ELF-1 (cell line): ENCODE measurements around the gene VIPR2.
"Not testable (repeated sequence)": the region's sequence is repeated elsewhere in the genome, so short reads cannot be mapped to it uniquely, and the experiment has no call there.

ENCODE experiments used
- DNase-seq: peaks from one replicate; pipeline ENCODE4 v3.0.0-alpha.2; 2016; ENCODE audit warnings: low read depth, low spot score

VIPR2 gene

DNA sequence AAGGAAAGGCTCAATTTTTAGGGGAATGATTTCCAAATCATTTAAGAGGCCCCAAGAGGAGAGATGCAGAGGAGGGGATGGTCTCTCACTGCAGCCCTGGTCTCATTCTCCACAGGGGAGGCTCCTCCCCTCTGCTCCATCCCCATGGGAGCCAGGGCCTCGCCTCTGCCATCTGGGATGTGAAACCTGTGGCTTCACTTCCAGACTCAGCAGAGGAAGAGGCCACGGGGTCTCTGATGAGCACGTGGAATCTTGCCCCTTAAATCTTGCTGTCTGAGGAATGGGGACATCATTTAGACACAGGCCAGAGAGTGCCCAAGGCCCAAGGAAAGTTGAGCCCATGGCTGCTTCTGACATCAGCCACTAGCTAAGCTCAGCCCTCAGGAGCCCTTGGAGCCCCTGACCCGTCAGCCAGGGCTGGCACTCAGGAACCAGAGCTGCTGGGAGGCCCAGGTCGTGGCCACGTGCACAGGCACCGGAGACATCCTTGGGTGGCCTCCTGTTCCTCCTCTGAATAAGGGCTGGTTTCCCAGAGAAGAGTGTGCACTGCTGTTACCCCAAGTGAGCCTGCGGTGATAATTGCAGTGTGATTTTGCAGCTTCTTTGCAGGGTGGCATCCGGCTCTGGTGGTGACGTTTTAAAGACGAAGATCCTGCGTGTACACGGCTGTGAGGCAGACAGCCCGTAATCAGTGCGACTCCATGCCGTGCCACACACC is 50.5 kb downstream of the VIPR2 start:
- DNase-seq = no peak

DNA sequence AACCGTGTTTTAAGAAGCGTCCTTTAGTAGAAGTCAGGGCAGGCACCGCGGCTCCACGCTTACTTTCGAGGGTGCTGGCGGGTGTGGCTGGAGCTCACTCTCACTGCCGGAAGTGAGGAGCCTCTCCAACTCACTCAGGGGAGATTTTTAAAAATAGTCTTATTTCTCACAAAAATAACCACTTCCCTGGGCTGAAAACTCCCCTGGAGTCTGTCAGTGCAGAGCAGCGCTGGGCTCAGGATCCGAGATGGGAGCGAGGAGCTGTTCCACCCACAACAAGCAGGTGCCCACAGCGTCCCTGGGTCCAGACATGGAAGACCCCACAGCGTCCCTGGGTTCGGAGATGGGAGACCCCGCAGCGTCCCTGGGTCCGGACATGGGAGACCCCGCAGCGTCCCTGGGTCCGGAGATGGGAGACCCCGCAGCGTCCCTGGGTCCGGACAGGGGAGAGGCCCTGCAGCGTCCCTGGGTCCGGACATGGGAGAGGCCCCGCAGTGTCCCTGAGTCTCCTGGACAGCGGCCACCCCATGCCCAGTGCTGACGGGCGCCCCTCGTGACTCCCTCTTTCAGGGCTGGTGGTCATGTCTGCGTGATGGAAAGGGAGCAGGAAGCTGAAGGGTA is 51.2 kb downstream of the VIPR2 start:
- no peak for DNase-seq

DNA sequence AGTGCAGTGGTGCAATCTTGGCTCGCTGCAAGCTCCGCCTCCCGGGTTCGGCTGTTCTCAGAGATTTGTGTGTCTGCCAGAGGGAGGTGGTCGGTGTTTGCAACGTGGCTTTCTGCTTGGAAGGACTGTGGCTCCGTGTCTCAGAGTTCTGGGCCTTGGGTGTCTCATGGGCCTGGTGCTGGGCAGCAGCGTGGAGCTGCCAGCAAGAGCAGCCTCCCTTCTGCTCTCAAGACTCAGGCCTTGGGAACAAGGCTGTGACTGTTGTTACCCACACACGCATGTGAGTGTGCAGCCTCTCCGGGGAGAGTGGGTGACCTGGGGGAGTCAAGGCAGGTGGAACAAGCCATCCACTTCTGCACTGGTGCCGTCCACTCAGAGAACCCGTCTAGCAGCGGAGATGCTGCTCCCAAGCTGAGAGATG is 52.0 kb downstream of the VIPR2 start:
- DNase-seq = no peak

DNA sequence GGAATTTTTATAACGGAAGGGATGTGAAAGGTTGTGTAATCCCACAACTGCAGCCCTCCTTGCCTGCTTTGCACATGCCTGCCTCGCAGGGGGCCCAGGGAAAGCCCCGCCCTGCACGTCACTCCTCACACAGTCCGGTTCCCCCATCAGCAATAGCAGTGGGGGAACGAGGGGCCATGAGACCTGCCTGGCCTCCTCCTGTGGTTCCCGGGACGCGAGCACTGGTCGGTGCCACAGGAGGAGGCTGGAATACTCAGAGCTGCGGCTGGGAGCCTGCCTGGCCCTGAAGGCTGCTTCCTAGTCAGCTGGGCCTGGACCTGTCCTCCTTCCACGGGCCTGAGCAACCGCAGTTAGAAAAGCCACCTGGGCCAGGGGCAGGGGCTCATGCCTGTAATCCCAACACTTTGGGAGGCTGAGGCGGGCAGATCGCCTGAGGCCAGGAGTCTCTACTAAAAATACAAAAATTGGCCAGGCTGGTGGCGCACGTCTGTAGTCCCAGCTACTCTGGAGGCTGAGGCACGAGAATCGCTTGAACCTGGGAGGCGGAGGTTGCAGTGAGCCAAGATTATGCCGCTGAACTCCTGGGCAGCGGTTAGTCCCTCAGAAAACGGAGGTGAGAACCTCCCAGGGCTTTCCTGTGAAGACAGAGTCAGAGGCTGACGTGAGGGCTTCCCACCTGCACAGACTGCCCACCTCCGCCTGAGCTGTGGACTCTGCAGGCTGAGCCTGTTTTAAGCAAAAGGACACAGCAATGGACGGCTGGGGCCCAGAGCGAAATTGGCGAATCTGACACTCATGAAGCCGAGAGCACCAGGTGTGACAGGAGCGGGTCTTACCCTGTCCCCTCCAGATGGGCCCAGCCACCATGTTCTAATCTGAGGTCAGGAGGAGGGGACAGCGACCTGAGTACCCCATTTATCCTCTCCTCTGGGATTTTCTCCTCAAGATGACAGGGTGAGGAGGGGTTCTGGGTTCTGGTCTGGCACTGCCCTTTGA is 52.9 kb downstream of the VIPR2 start:
- DNase-seq = no peak

DNA sequence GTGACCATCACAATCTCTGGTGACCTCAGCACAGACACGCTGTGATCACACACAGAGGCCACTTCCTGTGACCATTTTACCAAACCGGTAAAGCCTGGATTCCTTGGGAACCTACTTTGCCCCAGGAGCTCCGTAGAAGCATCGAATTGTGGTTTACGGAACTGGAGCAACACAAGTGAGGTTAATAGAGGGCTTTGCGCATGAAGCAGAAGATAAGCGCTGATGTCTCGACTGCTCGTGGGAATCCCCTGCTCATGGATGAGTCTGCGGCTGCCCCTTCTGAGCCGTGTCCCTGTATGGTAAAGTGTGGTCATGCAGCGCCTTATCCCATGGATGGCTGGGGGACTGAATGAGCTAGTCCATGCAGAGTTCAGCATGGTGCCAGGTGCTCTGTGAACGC is 53.6 kb downstream of the VIPR2 start:
- no peak for DNase-seq

DNA sequence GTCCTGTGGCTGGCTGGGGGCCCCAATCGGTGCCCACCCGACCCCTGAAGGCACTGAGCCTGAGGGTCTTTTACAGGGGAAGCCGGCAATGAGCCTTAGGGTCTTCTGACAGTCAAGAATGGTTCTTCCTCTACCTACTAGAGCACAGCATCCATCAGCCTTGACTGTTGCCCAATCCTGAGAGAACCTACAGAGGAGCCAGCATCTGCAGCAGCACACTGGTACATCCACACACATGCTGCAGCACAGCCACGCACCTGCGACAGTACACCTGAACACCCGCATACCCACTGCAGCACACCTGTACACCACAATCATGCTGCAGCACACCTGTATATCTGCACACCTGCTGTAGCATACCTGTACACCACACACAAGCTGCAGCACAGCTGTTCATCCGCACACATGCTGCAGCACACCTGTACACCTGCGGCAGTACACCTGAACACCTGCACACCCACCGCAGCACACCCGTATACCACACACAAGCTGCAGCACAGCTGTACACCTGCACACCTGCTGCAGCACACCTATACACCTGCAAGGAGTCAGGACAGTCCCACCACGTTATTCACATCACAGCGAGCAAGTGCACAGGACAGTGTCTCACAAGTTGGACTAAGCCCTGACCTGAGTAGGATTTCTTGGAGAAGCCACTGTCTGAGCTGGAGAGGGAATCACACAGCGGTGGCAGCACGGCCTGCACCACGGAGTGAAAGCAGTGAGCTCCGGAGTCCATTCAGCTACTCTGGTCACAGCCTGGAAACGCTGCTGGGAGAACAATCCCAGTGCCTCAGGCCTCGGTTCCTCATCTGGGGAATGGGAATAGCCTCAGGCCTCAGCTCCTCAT is 56.4 kb downstream of the VIPR2 start:
- DNase-seq = no peak

DNA sequence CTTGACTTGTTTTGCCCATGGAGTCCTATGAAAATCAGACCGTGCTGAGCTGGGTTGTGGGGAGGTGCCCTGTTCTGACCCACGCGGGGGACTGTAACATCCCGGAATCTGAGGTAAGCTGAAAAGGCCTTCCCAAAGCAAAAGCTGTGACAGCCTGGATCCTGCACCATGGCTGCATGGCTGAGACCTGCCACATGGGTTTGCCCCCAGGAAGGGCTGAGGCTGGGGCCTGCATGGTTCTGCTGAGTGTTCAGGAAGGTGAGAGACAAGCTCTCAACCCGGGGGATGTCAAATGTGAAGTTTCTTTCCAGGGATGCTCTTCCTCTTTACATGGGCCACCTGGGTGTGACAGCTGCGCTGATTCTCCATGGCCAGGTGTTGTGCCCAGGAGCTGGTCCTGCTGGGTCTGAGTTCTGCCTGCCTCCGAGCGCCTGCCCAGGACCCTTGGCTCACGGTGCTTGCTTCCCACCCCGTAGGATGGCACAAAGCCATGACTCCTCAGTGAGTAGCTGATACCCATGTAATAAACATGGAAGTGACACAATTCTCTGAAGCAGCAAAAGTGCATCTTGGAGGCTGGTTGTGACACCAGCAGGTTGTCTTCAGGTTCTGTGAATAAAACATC is 58.3 kb downstream of the VIPR2 start:
- no peak for DNase-seq

DNA sequence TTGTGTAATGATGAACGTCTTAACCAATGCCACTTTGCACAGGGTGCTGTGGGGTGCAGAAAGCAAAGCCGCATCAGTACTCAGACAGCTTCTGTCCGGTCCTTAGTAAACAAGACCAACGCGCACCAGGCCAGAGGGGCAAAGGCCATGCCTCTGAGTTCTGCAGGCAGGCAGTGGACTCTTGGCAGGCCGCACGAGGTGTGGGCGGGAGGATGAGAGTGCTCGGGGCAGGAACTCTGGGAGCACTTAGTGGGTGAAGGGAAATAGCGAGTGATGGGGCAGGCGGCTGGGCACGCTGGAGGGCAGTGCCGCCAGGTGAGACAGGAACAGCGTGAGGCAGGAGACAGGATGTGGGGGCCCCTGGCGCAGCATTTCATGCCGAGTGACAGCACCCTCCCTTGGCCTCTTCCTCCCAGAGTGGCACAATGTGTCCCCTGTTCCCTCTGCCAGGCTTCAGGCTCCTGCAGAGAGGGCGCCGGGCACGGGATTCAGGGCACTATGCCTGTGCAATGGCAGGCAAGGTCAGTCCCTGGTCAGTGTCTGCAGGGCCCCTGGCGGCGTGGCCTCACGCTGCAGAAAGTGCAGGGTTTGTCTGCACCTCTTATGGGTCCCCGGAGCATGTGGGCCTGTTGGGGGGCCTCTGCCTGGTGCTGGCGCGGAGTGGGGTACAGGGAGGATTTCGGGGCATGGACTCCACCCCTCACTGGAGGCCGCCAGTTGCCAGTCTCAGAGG is 60.4 kb downstream of the VIPR2 start:
- DNase-seq = no peak

DNA sequence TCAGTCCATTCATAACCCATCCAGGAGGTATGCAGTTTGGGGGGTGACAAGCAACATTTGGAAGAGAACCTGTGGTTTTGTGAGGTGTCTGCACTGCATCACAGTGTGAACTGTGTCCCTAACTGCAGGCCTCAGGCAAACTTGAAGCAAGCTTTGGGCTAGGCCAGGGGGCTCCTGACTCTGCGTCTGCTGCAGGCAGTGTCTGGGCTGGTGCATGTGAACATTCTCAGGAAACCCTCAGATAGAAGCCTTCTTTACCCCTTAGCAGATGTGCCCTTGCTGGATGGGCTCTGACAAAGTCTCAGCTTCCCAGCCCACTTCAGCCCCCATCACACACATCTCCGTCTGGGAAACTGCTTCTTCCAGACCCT is 61.0 kb downstream of the VIPR2 start:
- DNase-seq = no peak

DNA sequence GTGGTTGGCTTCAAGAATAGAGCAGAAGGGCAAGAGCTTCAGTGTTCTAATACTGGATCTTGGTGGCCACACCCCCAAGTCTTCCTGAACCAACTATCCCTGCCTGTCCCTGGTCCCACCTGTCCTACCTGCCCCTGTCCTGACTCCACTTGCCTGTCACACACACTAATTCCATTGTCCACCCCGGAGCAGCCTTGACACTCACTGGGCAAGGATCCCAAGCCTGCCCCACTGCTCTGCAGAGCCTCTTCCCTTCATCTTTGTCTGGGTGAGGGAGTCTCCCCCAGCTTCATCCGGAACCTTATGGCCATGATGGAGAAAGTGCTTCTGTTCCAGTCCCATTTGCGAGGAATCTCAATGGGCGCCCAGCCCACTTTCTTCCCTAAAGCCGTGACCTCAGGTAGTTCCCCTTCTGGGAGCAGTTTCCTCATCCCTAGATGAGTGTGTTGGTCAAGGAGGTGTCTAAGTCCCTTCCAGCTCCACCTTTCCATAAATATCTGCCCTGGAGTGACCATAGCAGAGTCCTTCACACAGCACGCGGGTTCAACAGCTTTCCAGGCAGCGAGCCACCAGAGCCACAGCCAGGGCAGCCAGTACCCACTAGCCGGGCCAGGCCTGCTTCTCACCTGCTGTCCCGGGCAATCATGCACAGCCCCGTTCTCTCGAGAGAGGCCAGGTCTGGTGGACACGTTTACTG is 61.5 kb downstream of the VIPR2 start:
- no peak for DNase-seq

DNA sequence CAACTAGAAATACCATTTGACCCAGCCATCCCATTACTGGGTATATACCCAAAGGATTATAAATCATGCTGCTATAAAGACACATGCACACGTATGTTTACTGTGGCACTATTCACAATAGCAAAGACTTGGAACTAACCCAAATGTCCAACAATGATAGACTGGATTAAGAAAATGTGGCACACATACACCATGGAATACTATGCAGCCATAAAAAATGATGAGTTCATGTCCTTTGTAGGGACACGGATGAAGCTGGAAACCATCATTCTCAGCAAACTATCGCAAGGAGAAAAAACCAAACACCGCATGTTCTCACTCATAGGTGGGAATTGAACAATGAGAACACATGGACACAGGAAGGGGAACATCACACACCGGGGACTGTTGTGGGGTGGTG is 62.6 kb downstream of the VIPR2 start:
- not testable (repeated sequence) for DNase-seq

DNA sequence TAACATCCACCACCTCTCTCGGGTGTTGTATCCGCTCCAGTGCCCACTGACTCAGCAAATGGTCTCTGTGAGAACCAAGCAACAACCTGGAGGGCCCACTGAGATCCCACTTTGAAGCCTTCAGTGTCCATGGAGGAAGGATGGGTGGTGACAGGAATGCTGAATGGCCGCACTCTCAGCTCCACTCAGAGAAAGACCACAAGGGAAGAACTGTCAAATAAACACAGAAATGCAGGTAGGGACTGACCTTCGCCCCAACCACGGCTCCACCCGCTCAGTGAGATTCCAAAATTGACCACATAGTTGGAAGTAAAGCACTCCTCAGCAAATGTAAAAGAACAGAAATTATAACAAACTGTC is 65.8 kb downstream of the VIPR2 start:
- DNase-seq = no peak

DNA sequence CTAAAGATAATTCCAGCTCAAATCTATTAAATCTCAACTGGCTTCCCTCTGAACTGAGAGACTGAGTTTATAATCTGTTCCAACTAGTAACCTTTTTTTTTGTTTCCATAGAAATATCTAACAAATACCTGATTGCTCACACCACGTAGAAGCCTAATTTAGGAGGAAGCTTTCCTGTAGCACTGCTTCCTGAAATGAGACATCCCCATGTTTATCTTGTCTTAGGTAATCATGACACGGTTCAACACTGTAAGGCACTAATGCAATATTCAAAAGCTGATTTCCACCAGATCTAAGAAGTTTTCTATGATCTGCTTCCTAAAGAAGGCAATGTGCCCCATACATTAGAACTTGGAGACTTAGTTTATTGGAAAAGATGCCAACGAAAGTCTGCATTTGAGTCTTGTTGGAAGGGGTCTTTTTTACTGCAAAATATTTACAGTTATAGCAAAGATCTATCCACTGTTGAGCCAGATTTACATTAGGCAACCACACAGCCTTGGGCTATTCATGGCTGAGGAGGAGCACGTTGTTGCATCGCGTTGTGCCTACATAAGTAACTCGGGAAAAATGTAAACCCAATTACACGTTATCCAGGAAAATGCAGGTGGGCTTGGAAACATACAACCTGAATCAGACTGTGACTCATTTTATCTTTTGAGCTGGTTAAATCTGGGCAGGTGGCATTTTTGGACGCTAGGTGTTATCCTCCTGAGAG is 66.3 kb downstream of the VIPR2 start:
- no peak for DNase-seq

DNA sequence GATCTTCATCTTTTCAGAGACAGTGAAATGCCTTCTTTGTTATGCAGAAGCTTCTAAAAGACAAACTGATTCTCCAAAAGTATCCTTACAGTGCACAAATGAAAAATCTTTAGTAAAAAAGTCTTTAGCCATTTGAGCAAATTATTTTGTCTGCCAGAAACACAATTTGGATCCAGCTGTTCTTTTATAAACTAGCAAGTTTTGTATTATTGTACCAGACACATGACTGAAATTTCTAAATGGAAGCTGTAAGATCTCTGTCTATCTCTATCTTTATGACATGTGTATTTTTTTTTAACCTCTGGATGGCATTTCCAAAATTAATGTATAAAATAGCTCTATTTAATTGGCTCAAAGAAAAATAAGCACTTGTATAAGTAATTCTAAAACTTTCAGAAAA is 68.3 kb downstream of the VIPR2 start:
- DNase-seq = no peak

DNA sequence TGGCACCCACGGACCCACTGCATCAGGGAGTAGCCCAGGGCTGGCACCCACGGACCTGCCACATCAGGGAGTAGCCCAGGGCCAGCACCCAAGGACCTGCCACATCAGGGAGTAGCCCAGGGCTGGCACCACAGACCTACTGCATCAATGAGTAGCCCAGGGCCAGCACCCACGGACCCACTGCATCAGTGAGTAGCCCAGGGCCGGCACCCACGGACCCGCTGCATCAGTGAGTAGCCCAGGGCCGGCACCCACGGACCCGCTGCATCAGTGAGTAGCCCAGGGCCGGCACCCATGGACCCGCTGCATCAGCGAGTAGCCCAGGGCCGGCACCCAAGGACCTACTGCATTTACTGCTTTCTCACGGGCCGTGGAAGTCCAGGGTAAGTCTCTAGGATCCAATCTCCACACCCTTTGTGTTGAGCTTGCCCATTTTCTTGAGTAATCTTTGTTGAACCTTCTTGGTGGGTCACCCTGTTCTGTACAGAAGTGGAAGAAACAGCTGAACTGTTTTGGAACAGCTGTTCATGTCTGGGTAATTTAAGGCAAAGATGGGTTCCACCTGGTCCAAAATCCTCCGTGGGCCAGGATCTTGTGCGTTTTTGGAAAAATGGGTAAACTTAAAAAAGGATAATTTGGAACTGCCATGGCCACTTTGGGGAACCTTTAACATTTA is 69.0 kb downstream of the VIPR2 start:
- DNase-seq = no peak

DNA sequence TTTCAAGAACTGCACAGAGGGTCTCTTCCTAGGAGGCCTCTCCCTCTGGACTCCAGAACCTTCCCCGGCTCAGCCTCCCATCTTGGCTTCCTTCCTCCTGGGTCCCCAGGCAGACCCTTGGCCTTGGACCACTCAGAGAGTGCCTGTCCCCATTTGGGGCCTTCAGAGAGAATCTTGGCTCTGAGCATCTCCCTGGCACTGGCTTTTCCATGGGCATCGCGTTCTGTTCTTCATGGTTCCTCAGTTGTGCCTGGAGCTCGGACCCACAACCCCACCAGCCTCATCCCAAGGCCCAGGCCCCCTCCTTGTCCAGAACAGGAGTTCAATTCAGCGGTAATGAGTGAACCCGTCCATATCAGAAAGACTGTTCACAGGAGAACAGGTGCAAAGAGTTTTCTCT is 73.4 kb downstream of the VIPR2 start:
- no peak for DNase-seq

DNA sequence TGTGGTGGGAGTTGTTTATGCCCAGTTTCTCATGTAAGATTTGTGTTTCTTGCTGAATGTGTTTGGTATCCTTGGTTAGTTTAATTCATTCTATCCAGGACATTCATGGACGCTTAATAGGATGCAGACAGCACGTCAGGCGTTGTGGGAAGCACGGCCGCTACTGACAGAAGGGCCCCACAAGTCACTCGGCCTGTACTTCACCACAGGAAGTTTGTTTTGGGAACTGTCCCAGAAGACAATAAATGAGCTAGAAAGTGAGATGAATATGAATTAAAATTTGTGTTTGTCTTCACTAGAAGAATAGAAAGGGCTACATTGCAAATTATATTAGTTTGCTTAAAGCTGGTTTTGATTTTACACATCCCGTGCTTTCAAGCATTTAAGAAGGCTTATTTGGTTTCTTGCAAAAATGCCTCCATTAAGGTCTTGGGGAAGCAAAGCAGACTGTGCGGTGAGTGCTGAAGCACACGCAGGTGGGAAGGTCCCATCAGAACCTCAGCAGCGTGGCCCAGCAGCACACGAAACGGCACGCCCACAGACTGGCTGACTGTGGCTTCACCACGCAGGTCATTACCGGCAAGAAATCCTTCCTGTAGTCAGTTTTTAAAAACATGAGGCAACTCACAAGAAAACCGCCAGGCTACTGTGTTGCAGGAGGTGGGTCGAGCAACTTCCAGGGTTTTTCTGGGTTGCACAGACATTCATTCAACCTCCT is 74.1 kb downstream of the VIPR2 start:
- DNase-seq = no peak

DNA sequence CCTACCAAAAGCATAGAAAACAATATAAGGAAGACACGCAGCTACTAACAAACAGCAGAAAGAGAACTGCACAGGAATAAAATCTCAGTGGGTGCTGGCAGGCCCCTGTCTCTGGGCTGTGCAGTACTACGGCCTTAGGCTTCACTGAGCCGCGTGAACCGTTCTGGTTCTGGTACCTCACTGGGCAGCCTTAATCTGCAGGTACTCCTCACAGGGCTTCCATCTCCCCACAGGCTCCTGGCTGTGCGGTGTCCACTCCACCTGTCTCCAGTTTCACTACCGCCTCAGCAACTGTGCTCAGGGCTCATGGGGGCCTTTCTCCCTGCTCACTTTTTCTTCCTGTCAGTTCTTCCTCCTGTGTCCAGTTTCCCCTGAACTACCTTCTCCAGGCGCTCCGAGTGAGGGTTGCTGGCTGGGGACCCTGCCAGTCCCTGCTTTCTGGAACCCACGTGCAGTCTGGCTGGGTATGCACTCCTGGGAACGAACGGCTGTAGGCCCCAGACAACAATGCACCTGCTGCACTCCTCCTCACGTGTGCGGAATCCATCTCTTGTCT is 75.7 kb downstream of the VIPR2 start:
- no peak for DNase-seq
